GM12878 (cell line): ENCODE data around the gene EPHB1. TPM values are rescaled to one million over a fixed set of nuclear protein-coding genes. Genes with fewer than 3 reads are reported as not detected.

Experiments used
- ATAC-seq: fragments of 200-7000 bp; cut with Tn5 transposase; 3 replicates; pipeline ENCODE4 v1.9.1; 2020; ENCODE audit warnings: mild to moderate bottlenecking, moderate library complexity
- BruUV-seq: library from RNA; stranded (reverse); fragments of 400-500 nt; replicated peaks from 2 replicates; lab custom pipeline; 2021; lab: Mats Ljungman, UMichigan
- CTCF ChIA-PET: fragments of 300-600 bp; sonication (Branson Sonifier 250); formaldehyde crosslinking; extraction: SDS; loops from one replicate; lab custom pipeline; 2021; ENCODE audit warnings: inconsistent platforms; lab: Yijun Ruan, JAX
- POLR2A ChIA-PET: fragments of 350-600 bp; formaldehyde crosslinking; extraction: SDS; loops from one replicate; lab custom pipeline; 2021; ENCODE audit warnings: inconsistent platforms; lab: Charles Lee
- RAD21 ChIA-PET: fragments of 300-600 bp; sonication (Branson Sonifier 250); formaldehyde crosslinking; loops from one replicate; lab custom pipeline; 2023; ENCODE audit warnings: antibody characterized with exemption; ENCODE audit not compliant: unreplicated experiment; lab: Charles Lee
- SMC1A ChIA-PET: fragments of 300-600 bp; sonication (Branson Sonifier 250); formaldehyde crosslinking; loops from one replicate; lab custom pipeline; 2023; ENCODE audit not compliant: unreplicated experiment, uncharacterized antibody; lab: Charles Lee
- DNase-seq: peaks from one replicate; pipeline ENCODE4 v3.0.0-alpha.2; 2011; ENCODE audit warnings: low read depth, low spot score
- FAIRE-seq: peaks from 3 replicates; lab custom pipeline; 2011; peaks lifted over from hg19 to GRCh38; lab: Jason Lieb, UNC
- H2AFZ ChIP-seq: 2 replicates; pipeline ENCODE4 v1.6.0; 2011; ENCODE audit warnings: low read depth, low read length, control low read depth; ENCODE audit not compliant: control insufficient read depth
- H3K27ac ChIP-seq: 2 replicates; pipeline ENCODE4 v1.5.1; 2011; ENCODE audit warnings: control low read depth; ENCODE audit not compliant: control insufficient read depth, insufficient read depth
- H3K27me3 ChIP-seq, 2 experiments: replicated peaks in 1 of 2; 2 replicates each; pipeline versions ENCODE4 v1.6.0 to v1.6.1; 2011; ENCODE audit warnings: low read length in 1 of 2; ENCODE audit not compliant: control insufficient read depth in 2 of 2, insufficient read depth in 2 of 2
- H3K36me3 ChIP-seq, 2 experiments: 2 replicates each; pipeline ENCODE4 v1.5.1; 2011; ENCODE audit warnings: low read length in 1 of 2; ENCODE audit not compliant: control insufficient read depth in 2 of 2, insufficient read depth in 2 of 2
- H3K4me1 ChIP-seq: 2 replicates; pipeline ENCODE4 v1.6.1; 2011; ENCODE audit warnings: mild to moderate bottlenecking, low read length, moderate library complexity, mixed read lengths; ENCODE audit not compliant: control insufficient read depth, insufficient read depth
- H3K4me2 ChIP-seq: 2 replicates; pipeline ENCODE4 v1.6.0; 2011; ENCODE audit warnings: control low read depth; ENCODE audit not compliant: control insufficient read depth, insufficient read depth
- H3K4me3 ChIP-seq: fragments of 200-600 bp; sonication (generic); 2 replicates; pipeline ENCODE4 v1.5.1; 2016
- H3K79me2 ChIP-seq: 2 replicates; pipeline ENCODE4 v1.6.0; 2011; ENCODE audit warnings: low read length; ENCODE audit not compliant: control insufficient read depth, insufficient read depth
- H3K9ac ChIP-seq: 2 replicates; pipeline ENCODE4 v1.8.0; 2011; ENCODE audit warnings: low read length, control low read depth, mixed read lengths; ENCODE audit not compliant: control insufficient read depth, insufficient read depth
- H3K9me3 ChIP-seq: replicated peaks from 3 replicates; pipeline ENCODE4 v1.5.1; 2011; ENCODE audit warnings: mild to moderate bottlenecking, low read length; ENCODE audit not compliant: control insufficient read depth, insufficient read depth
- H4K20me1 ChIP-seq: 2 replicates; pipeline ENCODE4 v1.6.0; 2011; ENCODE audit not compliant: control insufficient read depth, insufficient read depth
- BMI1 ChIP-seq: fragments of 450-650 bp; IDR thresholded peaks from 2 replicates; pipeline ENCODE4 v1.6.1; 2016; ENCODE audit warnings: mild to moderate bottlenecking, moderate library complexity, borderline replicate concordance
- CBFB ChIP-seq: IDR thresholded peaks from 2 replicates; pipeline ENCODE4 v1.6.1; 2016; ENCODE audit warnings: antibody characterized with exemption, low read depth
- CBX5 ChIP-seq: sonication (generic); IDR thresholded peaks from 2 replicates; pipeline ENCODE4 v1.6.1; 2016; ENCODE audit warnings: low read depth, moderate library complexity, mild to moderate bottlenecking, inconsistent platforms
- CREB1 ChIP-seq: IDR thresholded peaks from 2 replicates; pipeline ENCODE4 v1.6.1; 2012; ENCODE audit warnings: low read depth, mild to moderate bottlenecking, inconsistent platforms
- FOXK2 ChIP-seq: fragments of 450-650 bp; IDR thresholded peaks from 2 replicates; pipeline ENCODE4 v1.6.1; 2017; ENCODE audit warnings: mild to moderate bottlenecking, moderate library complexity
- GATAD2B ChIP-seq: fragments of 450-650 bp; conservative IDR thresholded peaks from 2 replicates; pipeline ENCODE4 v1.6.1; 2017; ENCODE audit warnings: low read depth, mild to moderate bottlenecking, moderate library complexity
- LARP7 ChIP-seq: fragments of 450-650 bp; IDR thresholded peaks from 2 replicates; pipeline ENCODE4 v1.6.1; 2017; ENCODE audit warnings: mild to moderate bottlenecking
- SIX5 ChIP-seq: IDR thresholded peaks from 2 replicates; pipeline ENCODE4 v1.6.1; 2011; ENCODE audit warnings: mild to moderate bottlenecking, low read depth, low read length, moderate library complexity; ENCODE audit not compliant: severe bottlenecking
- SMC3 ChIP-seq: IDR thresholded peaks from 2 replicates; pipeline ENCODE4 v1.6.1; 2011; ENCODE audit warnings: low read length, improper control_type of control experiment, borderline replicate concordance
- STAT1 ChIP-seq: fragments of 450-650 bp; conservative IDR thresholded peaks from 2 replicates; pipeline ENCODE4 v1.6.1; 2014; ENCODE audit warnings: antibody characterized with exemption, mild to moderate bottlenecking
- USF2 ChIP-seq: IDR thresholded peaks from 2 replicates; pipeline ENCODE4 v1.6.1; 2011; ENCODE audit warnings: low read depth, low read length, improper control_type of control experiment, borderline replicate concordance
- YY1 ChIP-seq: IDR thresholded peaks from 2 replicates; pipeline ENCODE4 v1.6.1; 2011; ENCODE audit warnings: low read depth, mild to moderate bottlenecking, low read length
- WGBS: methylation state at CpG from one replicate; pipeline ENCODE4 v1.1.6; 2016; ENCODE audit warnings: low lambda C conversion rate; ENCODE audit not compliant: insufficient replicate concordance, insufficient coverage; ENCODE audit errors: missing lambda C conversion rate; 5-methylcytosine and 5-hydroxymethylcytosine counted together
- in situ Hi-C: fragments of 300-500 bp; cut with MboI; formaldehyde crosslinking; loops from 9 replicates; pipeline ENCODE4 v1.14.3; 2018; ENCODE audit warnings: mixed read lengths
- intact Hi-C: fragments of 100-400 bp; cut with micrococcal nuclease; formaldehyde crosslinking; loops from one replicate; pipeline ENCODE4 v1.14.2; 2022; ENCODE audit not compliant: unreplicated experiment
- polyA plus RNA-seq, 11 experiments: library from polyadenylated mRNA; depleted of rRNA in 4 of 11; unstranded in 6 of 11; stranded (reverse) in 5 of 11; fragments of >200 nt; fragmentation: Nextera tagmentation in 4 of 11; fragmentation: Illumina TruSeq in 1 of 11; extraction: Ambion mirVana in 4 of 11; extraction: Trizol in 1 of 11; gene quantifications; 1 replicate in 1 of 11; 2 replicates in 10 of 11; pipeline versions ENCODE4 v1.2.1 to v1.2.3, GENCODE V29; 2011 to 2016; ENCODE audit warnings: inconsistent platforms in 2 of 11, missing spikeins in 2 of 11, low read depth in 1 of 11
- total RNA-seq, 4 experiments: library from RNA; depleted of rRNA in 3 of 4; stranded (reverse); fragments of >200 nt in 3 of 4; fragmentation: Illumina TruSeq in 1 of 4; extraction: Trizol in 1 of 4; gene quantifications; 2 replicates each; pipeline versions ENCODE4 v1.2.1 to v1.2.3, GENCODE V29; 2013 to 2021
- TF ChIP-seq, protein P1 (sequence below): IDR thresholded peaks from 2 replicates; pipeline ENCODE4 v1.6.1; 2011; ENCODE audit warnings: borderline replicate concordance, low read depth, mild to moderate bottlenecking, moderate library complexity, mixed read lengths, low read length; ENCODE audit not compliant: insufficient read depth; ENCODE audit errors: extremely low read length
- TF ChIP-seq, protein P2 (sequence below): IDR thresholded peaks from 2 replicates; pipeline ENCODE4 v1.6.1; 2012; ENCODE audit warnings: low read depth, low read length, improper control_type of control experiment
- TF ChIP-seq, protein P3 (sequence below): fragments of 450-650 bp; IDR thresholded peaks from 2 replicates; pipeline ENCODE4 v1.6.1; 2016; ENCODE audit warnings: mild to moderate bottlenecking
- TF ChIP-seq, protein P4 (sequence below): fragments of 450-650 bp; IDR thresholded peaks from 2 replicates; pipeline ENCODE4 v1.6.1; 2017; ENCODE audit warnings: low read depth, mild to moderate bottlenecking, moderate library complexity

EPHB1 gene
- total and polyA plus RNA-seq, 10 of the 15 experiments (the other 5 are each of a cell fraction or from before 2014, with no cell fraction given), result 0.33 to 23.8 (median 1.2) TPM

DNA sequence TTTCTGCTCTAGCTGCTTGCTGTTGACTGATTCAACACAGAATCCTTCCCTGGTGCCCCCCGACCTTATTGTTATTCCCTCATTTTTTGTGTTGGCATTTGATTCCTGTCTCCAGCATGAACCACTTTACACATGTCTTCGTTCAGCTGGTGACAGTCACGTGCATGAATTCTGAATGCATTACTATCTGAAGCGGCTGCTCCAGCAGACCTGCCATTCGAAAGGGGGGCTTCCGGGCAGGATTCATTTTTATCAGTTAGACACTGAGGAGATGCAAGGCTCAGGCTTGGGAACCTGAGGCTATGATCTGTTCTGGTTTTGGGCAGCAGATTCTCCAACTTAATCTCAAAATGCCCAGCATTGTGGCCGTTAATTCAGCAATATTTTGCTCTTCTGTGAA lies 336.2 kb downstream of the EPHB1 start:
- Histone ChIP-seq H3K36me3 (peaks cover 0 to 4% of the 10 kb centered on the region in 2 experiments; a peak in 1 of 4 replicates), H3K79me2 (no peaks in the 10 kb centered on the region), H3K4me1 (no peaks in the 10 kb centered on the region; the same call in 1 of the 2 replicates), H3K4me2 (no peak overlapping the region), H4K20me1 (no peaks in the 10 kb centered on the region), H3K9me3 (no peaks in the 10 kb centered on the region), H3K27me3 (no peaks in the 10 kb centered on the region), H3K9ac (no peak overlapping the region), H2AFZ (no peak overlapping the region), H3K27ac (no peak overlapping the region), H3K4me3 (no peak overlapping the region)
- in situ Hi-C loops, result no loop called here
- intact Hi-C loops, result no loop called here
- ChIA-PET RAD21 (no interaction called here), CTCF (interaction anchor here (1.2 to 1.4 kb wide), 3 partner anchors 12 to 336 kb away, joined by 3 read pairs; partner anchors contain the start of gene EPHB1), POLR2A (no interaction called here), SMC1A (interaction anchor here (0.5 to 1.5 kb wide), 4 partner anchors 10 to 300 kb away, joined by 3 read pairs; no protein-coding TSS in a partner anchor)
- ATAC-seq, result no peak
- BruUV-seq, result no TSS peak
- TF ChIP-seq SIX5 (no peak), CBFB (no peak), LARP7 (no peak), CREB1 (no peak), GATAD2B (no peak), BMI1 (no peak), YY1 (no peak), CBX5 (no peak), SMC3 (no peak), STAT1 (no peak), FOXK2 (no peak), USF2 (no peak)
- TF ChIP-seq, protein P1, sequence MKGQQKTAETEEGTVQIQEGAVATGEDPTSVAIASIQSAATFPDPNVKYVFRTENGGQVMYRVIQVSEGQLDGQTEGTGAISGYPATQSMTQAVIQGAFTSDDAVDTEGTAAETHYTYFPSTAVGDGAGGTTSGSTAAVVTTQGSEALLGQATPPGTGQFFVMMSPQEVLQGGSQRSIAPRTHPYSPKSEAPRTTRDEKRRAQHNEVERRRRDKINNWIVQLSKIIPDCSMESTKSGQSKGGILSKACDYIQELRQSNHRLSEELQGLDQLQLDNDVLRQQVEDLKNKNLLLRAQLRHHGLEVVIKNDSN, result no peak
- TF ChIP-seq, protein P2, sequence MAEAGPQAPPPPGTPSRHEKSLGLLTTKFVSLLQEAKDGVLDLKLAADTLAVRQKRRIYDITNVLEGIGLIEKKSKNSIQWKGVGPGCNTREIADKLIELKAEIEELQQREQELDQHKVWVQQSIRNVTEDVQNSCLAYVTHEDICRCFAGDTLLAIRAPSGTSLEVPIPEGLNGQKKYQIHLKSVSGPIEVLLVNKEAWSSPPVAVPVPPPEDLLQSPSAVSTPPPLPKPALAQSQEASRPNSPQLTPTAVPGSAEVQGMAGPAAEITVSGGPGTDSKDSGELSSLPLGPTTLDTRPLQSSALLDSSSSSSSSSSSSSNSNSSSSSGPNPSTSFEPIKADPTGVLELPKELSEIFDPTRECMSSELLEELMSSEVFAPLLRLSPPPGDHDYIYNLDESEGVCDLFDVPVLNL, result no peak
- TF ChIP-seq, protein P3, sequence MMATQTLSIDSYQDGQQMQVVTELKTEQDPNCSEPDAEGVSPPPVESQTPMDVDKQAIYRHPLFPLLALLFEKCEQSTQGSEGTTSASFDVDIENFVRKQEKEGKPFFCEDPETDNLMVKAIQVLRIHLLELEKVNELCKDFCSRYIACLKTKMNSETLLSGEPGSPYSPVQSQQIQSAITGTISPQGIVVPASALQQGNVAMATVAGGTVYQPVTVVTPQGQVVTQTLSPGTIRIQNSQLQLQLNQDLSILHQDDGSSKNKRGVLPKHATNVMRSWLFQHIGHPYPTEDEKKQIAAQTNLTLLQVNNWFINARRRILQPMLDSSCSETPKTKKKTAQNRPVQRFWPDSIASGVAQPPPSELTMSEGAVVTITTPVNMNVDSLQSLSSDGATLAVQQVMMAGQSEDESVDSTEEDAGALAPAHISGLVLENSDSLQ, result no peak
- TF ChIP-seq, protein P4, sequence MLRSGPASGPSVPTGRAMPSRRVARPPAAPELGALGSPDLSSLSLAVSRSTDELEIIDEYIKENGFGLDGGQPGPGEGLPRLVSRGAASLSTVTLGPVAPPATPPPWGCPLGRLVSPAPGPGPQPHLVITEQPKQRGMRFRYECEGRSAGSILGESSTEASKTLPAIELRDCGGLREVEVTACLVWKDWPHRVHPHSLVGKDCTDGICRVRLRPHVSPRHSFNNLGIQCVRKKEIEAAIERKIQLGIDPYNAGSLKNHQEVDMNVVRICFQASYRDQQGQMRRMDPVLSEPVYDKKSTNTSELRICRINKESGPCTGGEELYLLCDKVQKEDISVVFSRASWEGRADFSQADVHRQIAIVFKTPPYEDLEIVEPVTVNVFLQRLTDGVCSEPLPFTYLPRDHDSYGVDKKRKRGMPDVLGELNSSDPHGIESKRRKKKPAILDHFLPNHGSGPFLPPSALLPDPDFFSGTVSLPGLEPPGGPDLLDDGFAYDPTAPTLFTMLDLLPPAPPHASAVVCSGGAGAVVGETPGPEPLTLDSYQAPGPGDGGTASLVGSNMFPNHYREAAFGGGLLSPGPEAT, result no peak
- WGBS, result 26% methylated on average over 7 of the region's 7 CpGs
- DNase-seq, result no peak
- no peak for FAIRE-seq
